ENCODE data around the gene GPR141. TPM values are rescaled to one million over a fixed set of nuclear protein-coding genes. Genes with fewer than 3 reads are reported as not detected.

GPR141 gene
- total RNA-seq, 1 experiment from 2014 or later, result not detected

DNA sequence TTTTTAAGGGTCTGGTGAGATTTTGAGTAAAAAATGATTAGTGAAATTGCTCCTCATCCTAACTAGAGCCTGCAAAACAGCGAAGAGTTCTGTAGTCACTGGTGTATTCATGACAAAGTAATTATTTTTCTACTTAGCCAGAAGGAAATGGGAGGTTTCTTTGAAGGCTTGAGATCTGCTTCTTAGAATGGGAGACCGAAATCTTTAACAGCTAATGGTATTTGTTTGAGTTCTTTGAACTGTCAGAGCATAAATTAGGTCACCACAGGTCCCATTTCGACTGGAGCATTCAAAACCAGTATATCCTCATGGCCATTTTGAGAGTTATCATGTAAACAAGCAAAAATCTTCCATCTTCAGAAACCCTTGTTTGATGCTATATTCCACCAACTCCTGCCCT lies 87.8 kb downstream of the GPR141 start:
- intact Hi-C loops (cut with micrococcal nuclease; ENCODE audit: unreplicated experiment), result no loop called here
- no TSS peak for BruUV-seq (replicated peaks)

DNA sequence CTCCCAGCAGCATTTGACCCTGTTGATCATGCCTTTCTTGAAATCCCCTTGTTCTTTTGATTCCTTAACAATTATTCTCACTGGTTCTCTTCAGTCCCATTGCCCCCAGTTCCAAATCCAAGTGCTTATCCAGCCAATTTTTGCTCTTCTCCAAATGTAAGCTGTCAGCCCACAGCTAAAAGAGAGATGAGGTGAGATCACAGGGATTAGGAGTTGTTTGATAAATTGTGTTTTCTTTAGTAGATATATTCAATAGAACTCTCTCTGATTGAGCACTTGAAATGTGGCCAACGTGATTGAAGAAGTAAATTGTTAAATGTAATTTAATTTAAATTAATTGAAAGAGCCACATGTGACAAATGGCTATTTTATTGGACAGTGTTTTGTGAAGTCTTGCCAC lies 88.2 kb downstream of the GPR141 start:
- TF ChIP-seq, protein P1, sequence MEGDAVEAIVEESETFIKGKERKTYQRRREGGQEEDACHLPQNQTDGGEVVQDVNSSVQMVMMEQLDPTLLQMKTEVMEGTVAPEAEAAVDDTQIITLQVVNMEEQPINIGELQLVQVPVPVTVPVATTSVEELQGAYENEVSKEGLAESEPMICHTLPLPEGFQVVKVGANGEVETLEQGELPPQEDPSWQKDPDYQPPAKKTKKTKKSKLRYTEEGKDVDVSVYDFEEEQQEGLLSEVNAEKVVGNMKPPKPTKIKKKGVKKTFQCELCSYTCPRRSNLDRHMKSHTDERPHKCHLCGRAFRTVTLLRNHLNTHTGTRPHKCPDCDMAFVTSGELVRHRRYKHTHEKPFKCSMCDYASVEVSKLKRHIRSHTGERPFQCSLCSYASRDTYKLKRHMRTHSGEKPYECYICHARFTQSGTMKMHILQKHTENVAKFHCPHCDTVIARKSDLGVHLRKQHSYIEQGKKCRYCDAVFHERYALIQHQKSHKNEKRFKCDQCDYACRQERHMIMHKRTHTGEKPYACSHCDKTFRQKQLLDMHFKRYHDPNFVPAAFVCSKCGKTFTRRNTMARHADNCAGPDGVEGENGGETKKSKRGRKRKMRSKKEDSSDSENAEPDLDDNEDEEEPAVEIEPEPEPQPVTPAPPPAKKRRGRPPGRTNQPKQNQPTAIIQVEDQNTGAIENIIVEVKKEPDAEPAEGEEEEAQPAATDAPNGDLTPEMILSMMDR (IDR thresholded peaks at IDR 0.05; ENCODE audit: unreplicated experiment), result no peak
- intact Hi-C loops (cut with micrococcal nuclease; ENCODE audit: unreplicated experiment), result no loop called here
- no peaks in the 10 kb centered on the region for H3K27me3 Mint-ChIP-seq (ENCODE audit: unreplicated experiment)
- CTCF ChIA-PET, result no interaction called here
- no peak for DNase-seq
- peaks cover 14% of the 10 kb centered on the region for H3K9me3 Mint-ChIP-seq (ENCODE audit: low read depth, unreplicated experiment)
- H3K36me3 Mint-ChIP-seq (ENCODE audit: insufficient read depth, unreplicated experiment), result no peaks in the 10 kb centered on the region
- BruUV-seq (replicated peaks), result no TSS peak
- no peak overlapping the region for H3K4me3 Mint-ChIP-seq (ENCODE audit: low read depth, unreplicated experiment)
- H3K27ac Mint-ChIP-seq (ENCODE audit: unreplicated experiment), result no peak overlapping the region
- H3K4me1 Mint-ChIP-seq (ENCODE audit: low read depth, unreplicated experiment), result no peaks in the 10 kb centered on the region

More for the DNA sequence above, 87.8 kb downstream of the GPR141 start:
- Mint-ChIP-seq H3K27me3 (ENCODE audit: unreplicated experiment) (no peaks in the 10 kb centered on the region), H3K36me3 (ENCODE audit: insufficient read depth, unreplicated experiment) (no peaks in the 10 kb centered on the region), H3K4me1 (ENCODE audit: low read depth, unreplicated experiment) (no peaks in the 10 kb centered on the region), H3K4me3 (ENCODE audit: low read depth, unreplicated experiment) (no peak overlapping the region), H3K9me3 (ENCODE audit: low read depth, unreplicated experiment) (peaks cover 14% of the 10 kb centered on the region), H3K27ac (ENCODE audit: unreplicated experiment) (no peak overlapping the region)
- CTCF ChIA-PET, result no interaction called here
- TF ChIP-seq, protein P1 (IDR thresholded peaks at IDR 0.05; ENCODE audit: unreplicated experiment), result no peak
- DNase-seq, result no peak

DNA sequence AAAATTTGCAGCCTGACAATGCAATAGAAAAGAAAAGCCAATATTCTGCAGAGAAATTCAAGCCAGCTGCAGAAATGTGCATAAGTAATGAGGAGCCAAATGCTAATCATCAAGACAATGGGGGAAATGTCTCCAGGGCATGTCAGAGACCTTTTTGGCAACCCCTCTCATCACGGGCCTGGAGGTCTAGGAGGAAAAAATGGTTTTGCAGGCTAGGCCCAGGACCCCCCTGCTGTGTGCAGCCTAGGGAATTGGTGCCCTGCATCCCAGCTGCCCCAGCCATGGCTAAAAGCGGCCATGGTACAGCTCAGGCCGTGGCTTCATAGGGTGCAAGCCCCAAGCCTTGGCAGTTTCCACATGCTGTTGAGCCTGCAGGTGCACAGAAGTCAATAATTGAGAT lies 92.4 kb downstream of the GPR141 start:
- intact Hi-C loops (cut with micrococcal nuclease; ENCODE audit: unreplicated experiment), result no loop called here
- no peak for DNase-seq
- H3K4me1 Mint-ChIP-seq (ENCODE audit: low read depth, unreplicated experiment), result no peaks in the 10 kb centered on the region
- H3K36me3 Mint-ChIP-seq (ENCODE audit: insufficient read depth, unreplicated experiment), result no peaks in the 10 kb centered on the region
- H3K27me3 Mint-ChIP-seq (ENCODE audit: unreplicated experiment), result no peaks in the 10 kb centered on the region
- peaks cover 24% of the 10 kb centered on the region for H3K9me3 Mint-ChIP-seq (ENCODE audit: low read depth, unreplicated experiment)
- H3K27ac Mint-ChIP-seq (ENCODE audit: unreplicated experiment), result no peak overlapping the region
- CTCF ChIA-PET, result no interaction called here
- no peak overlapping the region for H3K4me3 Mint-ChIP-seq (ENCODE audit: low read depth, unreplicated experiment)
- TF ChIP-seq, protein P1 (IDR thresholded peaks at IDR 0.05; ENCODE audit: unreplicated experiment), result no peak
- no TSS peak for BruUV-seq (replicated peaks)

- CTCF ChIA-PET, result no interaction called here
- Mint-ChIP-seq H3K4me1 (ENCODE audit: low read depth, unreplicated experiment) (no peaks in the 10 kb centered on the region), H3K4me3 (ENCODE audit: low read depth, unreplicated experiment) (no peak overlapping the region), H3K9me3 (ENCODE audit: low read depth, unreplicated experiment) (peaks cover 19% of the 10 kb centered on the region), H3K27ac (ENCODE audit: unreplicated experiment) (no peak overlapping the region), H3K36me3 (ENCODE audit: insufficient read depth, unreplicated experiment) (no peaks in the 10 kb centered on the region), H3K27me3 (ENCODE audit: unreplicated experiment) (no peaks in the 10 kb centered on the region)
- BruUV-seq (replicated peaks), result no TSS peak
- no peak for DNase-seq
- intact Hi-C loops (cut with micrococcal nuclease; ENCODE audit: unreplicated experiment), result no loop called here
- TF ChIP-seq, protein P1 (IDR thresholded peaks at IDR 0.05; ENCODE audit: unreplicated experiment), result no peak
Measured at GRCh38 chr7:37781156-37781555, 97.6 kb downstream of the GPR141 start.
